Mesothelial cell of epicardium (in vitro differentiated cells): ENCODE measurements around the gene RNF223. TPM values are rescaled to one million over a fixed set of nuclear protein-coding genes. Genes with fewer than 3 reads are reported as not detected.
A peak's percentile ranks its signal among the peaks of the same experiment; 100 is the strongest.

Experiments used
- DNase-seq, 2 experiments: peaks; one replicate each; pipeline ENCODE4 v3.0.0; 2021; ENCODE audit warnings: low spot score in 2 of 2; ENCODE audit not compliant: unreplicated experiment in 2 of 2
- H3K27ac Mint-ChIP-seq: 2 replicates; pipeline ENCODE4 v1.8.0; 2021; ENCODE audit warnings: mixed read lengths
- H3K27me3 Mint-ChIP-seq: 2 replicates; pipeline ENCODE4 v1.8.0; 2021; ENCODE audit warnings: low read depth, mixed read lengths
- H3K36me3 Mint-ChIP-seq: 2 replicates; pipeline ENCODE4 v1.8.0; 2021; ENCODE audit warnings: mixed read lengths
- H3K4me1 Mint-ChIP-seq: 2 replicates; pipeline ENCODE4 v1.8.0; 2021; ENCODE audit warnings: mixed read lengths
- H3K4me3 Mint-ChIP-seq: 2 replicates; pipeline ENCODE4 v1.8.0; 2021; ENCODE audit warnings: mild to moderate bottlenecking, moderate library complexity, mixed read lengths
- H3K9me3 Mint-ChIP-seq: 2 replicates; pipeline ENCODE4 v1.8.0; 2021; ENCODE audit warnings: mixed read lengths
- CTCF ChIP-seq: fragments of 200-600 bp; sonication (generic); IDR thresholded peaks from one replicate; pipeline ENCODE4 v1.5.0; 2021; ENCODE audit warnings: antibody characterized with exemption; ENCODE audit not compliant: unreplicated experiment
- total RNA-seq: library from RNA; stranded (reverse); gene quantifications from 3 replicates; pipeline ENCODE4 v1.2.1, GENCODE V29; 2021

RNF223 gene
- total RNA-seq, 1 donor from 2014 or later, result 0.27 TPM

GRCh38 chr1:1082776-1083415 lies 8.8 kb upstream of the RNF223 start:
- peak in 1 of 2 experiments; percentile 16 for DNase-seq
- peaks cover 3% of the 10 kb centered on the region for H3K36me3 Mint-ChIP-seq
- H3K4me3 Mint-ChIP-seq, result no peak overlapping the region
- H3K9me3 Mint-ChIP-seq, result no peaks in the 10 kb centered on the region
- peak overlapping the region; percentile 25 for H3K27ac Mint-ChIP-seq
- peaks cover 4% of the 10 kb centered on the region for H3K4me1 Mint-ChIP-seq
- no peak for TF ChIP-seq CTCF
- H3K27me3 Mint-ChIP-seq, result peaks cover 2% of the 10 kb centered on the region

GRCh38 chr1:1082239-1082775 lies 8.2 kb upstream of the RNF223 start:
- Mint-ChIP-seq H3K9me3 (no peaks in the 10 kb centered on the region), H3K4me1 (peaks cover 4% of the 10 kb centered on the region), H3K27ac (no peak overlapping the region), H3K36me3 (peaks cover 3% of the 10 kb centered on the region), H3K4me3 (no peak overlapping the region), H3K27me3 (peaks cover 2% of the 10 kb centered on the region)
- DNase-seq, result peak in 1 of 2 experiments; percentile 34
- no peak for TF ChIP-seq CTCF

GRCh38 chr1:1081311-1082238 lies 7.5 kb upstream of the RNF223 start:
- no peak for TF ChIP-seq CTCF
- Mint-ChIP-seq H3K4me3 (no peak overlapping the region), H3K27ac (no peak overlapping the region), H3K27me3 (peaks cover 2% of the 10 kb centered on the region), H3K4me1 (peaks cover 4% of the 10 kb centered on the region), H3K9me3 (no peaks in the 10 kb centered on the region), H3K36me3 (peaks cover 3% of the 10 kb centered on the region)
- DNase-seq, result peak; percentile 19 to 37

- peaks cover 3% of the 10 kb centered on the region for H3K36me3 Mint-ChIP-seq
- peaks cover 2% of the 10 kb centered on the region for H3K27me3 Mint-ChIP-seq
- TF ChIP-seq CTCF, result no peak
- H3K9me3 Mint-ChIP-seq, result no peaks in the 10 kb centered on the region
- peaks cover 4% of the 10 kb centered on the region for H3K4me1 Mint-ChIP-seq
- H3K27ac Mint-ChIP-seq, result no peak overlapping the region
- DNase-seq, result peak in 1 of 2 experiments; percentile 37
- H3K4me3 Mint-ChIP-seq, result no peak overlapping the region
Measured at GRCh38 chr1:1080951-1081310, 6.8 kb upstream of the RNF223 start.

- TF ChIP-seq CTCF, result no peak
- DNase-seq, result peak; percentile 38 to 58
- H3K27ac Mint-ChIP-seq, result peak overlapping the region; percentile 39
- no peaks in the 10 kb centered on the region for H3K9me3 Mint-ChIP-seq
- peaks cover 2% of the 10 kb centered on the region for H3K27me3 Mint-ChIP-seq
- peaks cover 4% of the 10 kb centered on the region for H3K4me1 Mint-ChIP-seq
- peaks cover 3% of the 10 kb centered on the region for H3K36me3 Mint-ChIP-seq
- peak overlapping the region; percentile 55 for H3K4me3 Mint-ChIP-seq
Measured at GRCh38 chr1:1080122-1080757, 6.1 kb upstream of the RNF223 start.
